ENCODE results near the gene CD55.

DNA sequence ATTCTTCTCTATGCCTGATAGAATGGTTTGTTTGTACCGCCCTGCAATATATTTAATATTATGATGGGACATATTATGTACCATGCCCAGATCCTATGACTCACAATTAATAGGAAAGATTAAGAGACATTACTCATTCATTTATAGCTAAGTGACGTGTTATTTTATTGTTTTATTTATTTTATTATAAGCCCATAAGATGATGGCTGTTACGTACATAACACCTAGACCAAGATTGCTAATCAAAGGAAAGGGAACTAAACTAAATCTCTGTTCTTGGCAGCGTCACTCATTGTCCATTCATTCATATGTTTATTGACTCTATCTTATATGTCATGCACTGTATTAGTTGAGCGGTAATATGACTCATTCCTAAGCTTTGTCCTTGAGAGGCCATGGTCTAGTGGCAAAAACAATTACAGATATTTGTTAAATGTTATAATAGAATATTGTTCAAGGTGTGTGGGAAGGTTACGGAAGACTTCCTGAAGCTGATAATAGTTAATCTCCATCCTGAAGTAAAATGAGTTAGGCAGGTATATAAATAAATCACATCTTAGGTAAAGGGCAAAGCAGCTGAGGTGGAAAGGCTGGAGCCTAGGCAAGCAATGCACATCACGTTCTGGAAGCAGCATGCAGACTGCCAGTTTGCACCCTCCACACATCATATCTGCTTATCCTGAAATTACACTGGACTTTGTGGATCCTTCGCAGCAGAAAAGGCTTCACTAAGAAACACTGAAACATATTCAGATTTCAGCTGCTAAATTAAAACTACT is 16.6 kb upstream of the CD55 start:
- TF ChIP-seq CTCF (IDR thresholded peaks at IDR 0.05): no peak
- TF ChIP-seq POLR2A (IDR thresholded peaks at IDR 0.05): no peak
